Erythroblast (primary cell): ENCODE results near the gene SMIM44.

Experiments
- GATA1 ChIP-seq: IDR thresholded peaks from 2 replicates; pipeline ENCODE4 v1.6.1; 2011; ENCODE audit warnings: low read depth, mild to moderate bottlenecking, control low read depth, low read length, moderate library complexity
- POLR2A ChIP-seq: IDR thresholded peaks from 2 replicates; pipeline ENCODE4 v1.6.1; 2011; ENCODE audit warnings: mild to moderate bottlenecking, low read length

- TF ChIP-seq POLR2A (no peak), GATA1 (no peak)
Measured at GRCh38 chr19:3530389-3530788, 47.1 kb upstream of the SMIM44 start.
